ENCODE measurements around the gene PRAC2. TPM values are rescaled to one million over a fixed set of nuclear protein-coding genes. Genes with fewer than 3 reads are reported as not detected.

The PRAC2 gene
- total RNA-seq, 4 donors from 2014 or later = not detected

- in situ Hi-C loops (cut with MboI; ENCODE audit: low sequenced_read_pairs in 4 of 4) = loop anchor here in 1 of 4 donors (25.0 kb wide), 1 partner anchor 320 kb away; no protein-coding TSS in a partner anchor
- peaks cover 91 to 97% (median 93%) of the 10 kb centered on the region in 3 donors for H3K27me3 ChIP-seq
Observed at GRCh38 chr17:48717367-48718226, 5.4 kb upstream of the PRAC2 start.

GRCh38 chr17:48718227-48718760 is 4.7 kb upstream of the PRAC2 start:
- peaks cover 94 to 99% (median 95%) of the 10 kb centered on the region in 3 donors for H3K27me3 ChIP-seq
- TF ChIP-seq POLR2A (IDR thresholded peaks at IDR 0.05) = no peak
- TF ChIP-seq CTCF (IDR thresholded peaks at IDR 0.05 in 4 of 5, conservative IDR thresholded peaks at IDR 0.05 in 1 of 5) = no peak
- H3K9me3 ChIP-seq = no peaks in the 10 kb centered on the region
- no peak overlapping the region for H3K27ac ChIP-seq
- DNase-seq (no peak), ATAC-seq (no peak)
- no peaks in the 10 kb centered on the region for H3K36me3 ChIP-seq
- intact Hi-C loops (cut with DNase I; ENCODE audit: low total_unique reads) (no loop called here), in situ Hi-C loops (cut with MboI; ENCODE audit: low sequenced_read_pairs in 4 of 4) (loop anchor here in 1 of 4 donors (25.0 kb wide), 1 partner anchor 319 kb away; no protein-coding TSS in a partner anchor)
- H3K4me1 ChIP-seq = peaks cover 0 to 10% of the 10 kb centered on the region in 2 donors
- peak overlapping the region in 1 of 4 donors; percentile 27 for H3K4me3 ChIP-seq

More at GRCh38 chr17:48717367-48718226, 5.4 kb upstream of the PRAC2 start:
- H3K9me3 ChIP-seq = no peaks in the 10 kb centered on the region
- ATAC-seq (no peak), DNase-seq (no peak)
- intact Hi-C loops (cut with DNase I; ENCODE audit: low total_unique reads) = no loop called here
- peaks cover 0 to 10% of the 10 kb centered on the region in 2 donors for H3K4me1 ChIP-seq
- TF ChIP-seq POLR2A (IDR thresholded peaks at IDR 0.05) (no peak), CTCF (IDR thresholded peaks at IDR 0.05 in 4 of 5, conservative IDR thresholded peaks at IDR 0.05 in 1 of 5) (no peak)
- no peak overlapping the region for H3K27ac ChIP-seq
- no peaks in the 10 kb centered on the region for H3K36me3 ChIP-seq
- no peak overlapping the region for H3K4me3 ChIP-seq

- in situ Hi-C loops (cut with MboI; ENCODE audit: low sequenced_read_pairs in 4 of 4) = loop anchor here in 1 of 4 donors (25.0 kb wide), 1 partner anchor 318 kb away; no protein-coding TSS in a partner anchor
- Histone ChIP-seq H3K9me3 (no peaks in the 10 kb centered on the region), H3K27me3 (peaks cover 95 to 99% (median 97%) of the 10 kb centered on the region in 3 donors), H3K4me3 (peak overlapping the region in 2 of 4 donors; percentile 15 to 27), H3K36me3 (no peaks in the 10 kb centered on the region), H3K27ac (no peak overlapping the region), H3K4me1 (peaks cover 0 to 10% of the 10 kb centered on the region in 2 donors)
- intact Hi-C loops (cut with DNase I; ENCODE audit: low total_unique reads) = no loop called here
- DNase-seq (no peak), ATAC-seq (no peak)
- TF ChIP-seq CTCF (IDR thresholded peaks at IDR 0.05 in 4 of 5, conservative IDR thresholded peaks at IDR 0.05 in 1 of 5) (no peak), POLR2A (IDR thresholded peaks at IDR 0.05) (no peak)
Observed at GRCh38 chr17:48718761-48719641, 4.0 kb upstream of the PRAC2 start.

- Histone ChIP-seq H3K27ac (no peak overlapping the region), H3K4me3 (peak overlapping the region in 1 of 4 donors; percentile 27), H3K4me1 (peaks cover 0 to 17% of the 10 kb centered on the region in 2 donors), H3K36me3 (no peaks in the 10 kb centered on the region), H3K27me3 (peaks cover 96 to 99% (median 99%) of the 10 kb centered on the region in 3 donors), H3K9me3 (no peaks in the 10 kb centered on the region)
- in situ Hi-C loops (cut with MboI; ENCODE audit: low sequenced_read_pairs in 4 of 4) = loop anchor here in 2 of 4 donors (10.0 to 25.0 kb wide), 2 partner anchors 165 to 318 kb away; no protein-coding TSS in a partner anchor
- ATAC-seq (no peak), DNase-seq (no peak)
- intact Hi-C loops (cut with DNase I; ENCODE audit: low total_unique reads) = no loop called here
- no peak for TF ChIP-seq POLR2A (IDR thresholded peaks at IDR 0.05)
- no peak for TF ChIP-seq CTCF (IDR thresholded peaks at IDR 0.05 in 4 of 5, conservative IDR thresholded peaks at IDR 0.05 in 1 of 5)
Observed at GRCh38 chr17:48719642-48720265, 3.2 kb upstream of the PRAC2 start.
